ENCODE data around the gene LRRC9. TPM values are rescaled to one million over a fixed set of nuclear protein-coding genes. Genes with fewer than 3 reads are reported as not detected.

The LRRC9 gene
- total RNA-seq, 1 experiment from 2014 or later = 0.77 TPM

- H3K4me2 ChIP-seq (ENCODE audit: insufficient read depth, insufficient read length, low read length) = no peak overlapping the region
- H2BK20ac ChIP-seq (ENCODE audit: low read depth, low read length, poor library complexity, severe bottlenecking) = no peak overlapping the region
- H3K27ac ChIP-seq (ENCODE audit: insufficient read length, low read depth, low read length) = no peak overlapping the region
- Mint-ChIP-seq H3K36me3 (ENCODE audit: insufficient read depth in 1 of 3, low read depth in 3 of 3) (0 out of 7 replicates have a peak, but pooled peaks cover 0 to 2% (median 0%) of the 10 kb centered on the region in 3 experiments), H3K4me3 (no peak overlapping the region), H3K27me3 (ENCODE audit: low read depth) (no peaks in the 10 kb centered on the region), H3K9me3 (no peaks in the 10 kb centered on the region; a peak in 1 of 5 replicates), H3K4me1 (peaks cover 9% of the 10 kb centered on the region in 2 experiments; a peak in 3 of 4 replicates), H3K27ac (no peak overlapping the region)
- no peak overlapping the region for H4K5ac ChIP-seq (ENCODE audit: insufficient read length, low read depth, low read length)
- H2BK120ac ChIP-seq (ENCODE audit: low read depth, low read length, poor library complexity, severe bottlenecking) = no peak overlapping the region
- H3K79me2 ChIP-seq (ENCODE audit: insufficient read depth, low read length) = no peaks in the 10 kb centered on the region; the same call in 1 of the 2 replicates
- H2BK15ac ChIP-seq (ENCODE audit: low read depth, low read length) = no peak overlapping the region
- WGBS (ENCODE audit: extremely low coverage, insufficient read length, low lambda C conversion rate) = no CpG with 5 or more reads among the region's 3 CpGs
- no peak for TF ChIP-seq CTCF (conservative IDR thresholded peaks at IDR 0.05)
- H3K4ac ChIP-seq (ENCODE audit: low read depth, low read length) = no peak overlapping the region
- H3K56ac ChIP-seq (ENCODE audit: insufficient read length, low read depth, low read length) = no peak overlapping the region
- no peak overlapping the region for H3K14ac ChIP-seq (ENCODE audit: insufficient read depth, low read length)
- no peaks in the 10 kb centered on the region for H4K20me1 ChIP-seq (ENCODE audit: control insufficient read depth, insufficient read depth, insufficient read length)
- no peak overlapping the region for H2BK12ac ChIP-seq (ENCODE audit: insufficient read length, low read depth, low read length)
- H3T11ph ChIP-seq (ENCODE audit: low read length) = no peak overlapping the region
- H2BK5ac ChIP-seq (ENCODE audit: insufficient read length, low read length) = no peak overlapping the region
- H3K4me1 ChIP-seq (ENCODE audit: insufficient read depth, low read length) = no peaks in the 10 kb centered on the region
- no peaks in the 10 kb centered on the region for H3K79me1 ChIP-seq (ENCODE audit: insufficient read depth, low read depth, low read length, poor library complexity, severe bottlenecking)
- DNase-seq = no peak
- no peak overlapping the region for H2AK5ac ChIP-seq (ENCODE audit: insufficient read length, low read length)
- H3K9ac ChIP-seq (ENCODE audit: extremely low read depth, insufficient read length, low read length) = no peak overlapping the region
- no peak overlapping the region for H3K18ac ChIP-seq (ENCODE audit: insufficient read length, low read depth, low read length)
- peaks cover 8% of the 10 kb centered on the region for H3K23me2 ChIP-seq (ENCODE audit: insufficient read length, low read depth, low read length, poor library complexity, severe bottlenecking)
- H3K27me3 ChIP-seq (ENCODE audit: insufficient read depth, low read length) = no peaks in the 10 kb centered on the region
- no peaks in the 10 kb centered on the region for H3K9me3 ChIP-seq (ENCODE audit: control insufficient read depth, low read depth, low read length)
- H4K91ac ChIP-seq (ENCODE audit: insufficient read length, low read depth, low read length) = no peak overlapping the region
- H2AFZ ChIP-seq (ENCODE audit: low read length) = no peak overlapping the region
- no peak overlapping the region for H4K8ac ChIP-seq (replicated peaks; ENCODE audit: insufficient read length, low read depth, low read length)
- no peak overlapping the region for H3K23ac ChIP-seq (ENCODE audit: insufficient read length, low read depth, low read length)
Measured at GRCh38 chr14:60087668-60088067, 167.7 kb downstream of the LRRC9 start.
